CD14-positive monocyte (primary cell): ENCODE measurements around the gene IRF9. TPM values are rescaled to one million over a fixed set of nuclear protein-coding genes. Genes with fewer than 3 reads are reported as not detected.

Experiments
- DNase-seq, 3 donors: peaks; one replicate each; pipeline ENCODE4 v3.0.0-alpha.2; 2011 to 2022
- H2AFZ ChIP-seq: 2 replicates; pipeline ENCODE4 v1.6.0; 2012; ENCODE audit warnings: mild to moderate bottlenecking, low read depth, low read length, inconsistent platforms; ENCODE audit not compliant: insufficient read depth, poor library complexity, severe bottlenecking
- H3K27ac ChIP-seq, 2 donors: 1 replicate in 1 of 2; 2 replicates in 1 of 2; pipeline ENCODE4 v1.5.1; 2012 to 2013; ENCODE audit warnings: low read length in 2 of 2, control low read depth in 1 of 2, inconsistent platforms in 1 of 2, low read depth in 1 of 2, mild to moderate bottlenecking in 1 of 2
- H3K27me3 ChIP-seq, 2 donors: one replicate each; pipeline versions ENCODE4 v1.6.0 to v1.6.1; 2011 to 2013; ENCODE audit warnings: low read length in 2 of 2; ENCODE audit not compliant: control insufficient read depth in 2 of 2, insufficient read depth in 2 of 2
- H3K36me3 ChIP-seq, 2 donors: replicated peaks in 1 of 2; 1 replicate in 1 of 2; 2 replicates in 1 of 2; pipeline versions ENCODE4 v1.5.1 to v1.6.1; 2012 to 2013; ENCODE audit warnings: low read length in 2 of 2, control low read depth in 1 of 2, inconsistent platforms in 1 of 2, mild to moderate bottlenecking in 1 of 2; ENCODE audit not compliant: insufficient read depth in 2 of 2, control insufficient read depth in 1 of 2
- H3K4me1 ChIP-seq, 2 donors: 1 replicate in 1 of 2; 2 replicates in 1 of 2; pipeline versions ENCODE4 v1.5.1 to v1.6.1; 2012 to 2013; ENCODE audit warnings: low read length in 2 of 2, control low read depth in 1 of 2, inconsistent platforms in 1 of 2, mild to moderate bottlenecking in 1 of 2, moderate library complexity in 1 of 2; ENCODE audit not compliant: insufficient read depth in 2 of 2, control insufficient read depth in 1 of 2
- H3K4me2 ChIP-seq: replicated peaks from 2 replicates; pipeline ENCODE3; 2012; ENCODE audit warnings: low read length, moderate library complexity, mild to moderate bottlenecking; ENCODE audit not compliant: poor library complexity, severe bottlenecking; ENCODE audit errors: extremely low read depth
- H3K4me3 ChIP-seq, 3 experiments: fragments of 200-600 bp in 1 of 3; sonication (generic) in 1 of 3; replicated peaks in 1 of 3; 1 replicate in 2 of 3; 2 replicates in 1 of 3; pipeline ENCODE4 v1.5.1; 2011 to 2013; ENCODE audit warnings: low read length in 3 of 3, mild to moderate bottlenecking in 3 of 3, control low read depth in 2 of 3, low read depth in 2 of 3, inconsistent platforms in 1 of 3, moderate library complexity in 1 of 3
- H3K79me2 ChIP-seq: 2 replicates; pipeline ENCODE4 v1.6.0; 2012; ENCODE audit warnings: mild to moderate bottlenecking, control low read depth, inconsistent platforms, low read length, moderate library complexity; ENCODE audit not compliant: insufficient read depth
- H3K9ac ChIP-seq: 2 replicates; pipeline ENCODE4 v1.6.0; 2017; ENCODE audit warnings: low read length, mild to moderate bottlenecking; ENCODE audit not compliant: insufficient read depth, poor library complexity, severe bottlenecking
- H3K9me3 ChIP-seq, 2 donors: replicated peaks in 1 of 2; 1 replicate in 1 of 2; 2 replicates in 1 of 2; pipeline versions ENCODE4 v1.5.1 to v1.6.1; 2012 to 2013; ENCODE audit warnings: low read length in 2 of 2, control low read depth in 1 of 2; ENCODE audit not compliant: control insufficient read depth in 1 of 2, insufficient read depth in 1 of 2
- H4K20me1 ChIP-seq: 2 replicates; pipeline ENCODE4 v1.6.0; 2012; ENCODE audit warnings: mild to moderate bottlenecking, low read length, control low read depth, moderate library complexity; ENCODE audit not compliant: insufficient read depth
- H3K27ac Mint-ChIP-seq, 7 donors: one replicate each; pipeline ENCODE4 v1.8.0; 2020; ENCODE audit warnings: mild to moderate bottlenecking in 7 of 7, mixed read lengths in 7 of 7, moderate library complexity in 6 of 7, inconsistent platforms in 2 of 7
- H3K27me3 Mint-ChIP-seq, 3 donors: one replicate each; pipeline ENCODE4 v1.8.0; 2021 to 2022; ENCODE audit warnings: low read depth in 3 of 3, mild to moderate bottlenecking in 3 of 3, mixed read lengths in 3 of 3, moderate library complexity in 3 of 3, inconsistent platforms in 1 of 3
- H3K36me3 Mint-ChIP-seq, 2 donors: one replicate each; pipeline ENCODE4 v1.8.0; 2020; ENCODE audit warnings: mixed read lengths in 2 of 2, inconsistent platforms in 1 of 2, mild to moderate bottlenecking in 1 of 2
- H3K4me1 Mint-ChIP-seq: one replicate; pipeline ENCODE4 v1.8.0; 2020; ENCODE audit warnings: mild to moderate bottlenecking, mixed read lengths
- H3K4me3 Mint-ChIP-seq, 2 donors: one replicate each; pipeline ENCODE4 v1.8.0; 2020; ENCODE audit warnings: mild to moderate bottlenecking in 2 of 2, mixed read lengths in 2 of 2, moderate library complexity in 1 of 2
- H3K9me3 Mint-ChIP-seq, 7 donors: one replicate each; pipeline ENCODE4 v1.8.0; 2020 to 2022; ENCODE audit warnings: mixed read lengths in 7 of 7, mild to moderate bottlenecking in 6 of 7, moderate library complexity in 6 of 7, inconsistent platforms in 2 of 7
- CTCF ChIP-seq: fragments of 200-600 bp; IDR thresholded peaks from one replicate; pipeline ENCODE4 v1.8.0; 2022; ENCODE audit warnings: antibody characterized with exemption, mild to moderate bottlenecking
- WGBS: methylation state at CpG from one replicate; pipeline ENCODE4 v1.1.5; 2013; ENCODE audit warnings: missing lambda C conversion rate; ENCODE audit not compliant: insufficient coverage; 5-methylcytosine and 5-hydroxymethylcytosine counted together
- intact Hi-C, 2 donors: fragments of 100-400 bp; cut with micrococcal nuclease; formaldehyde crosslinking; loops; one replicate each; pipeline versions ENCODE4 v1.15.0 to v1.15.1; 2023
- polyA plus RNA-seq, 3 donors: library from polyadenylated mRNA; depleted of rRNA in 1 of 3; unstranded in 2 of 3; stranded (reverse) in 1 of 3; fragments of 300-500 nt in 2 of 3; fragments of >200 nt in 1 of 3; fragmentation: Illumina TruSeq in 2 of 3; gene quantifications; 1 replicate in 2 of 3; 2 replicates in 1 of 3; pipeline ENCODE4 v1.2.3, GENCODE V29; 2012 to 2021

IRF9 gene
- polyA plus RNA-seq, 3 donors = 44.7 to 208 (median 56.0) TPM

- H3K36me3 ChIP-seq = peaks cover 54 to 65% of the 10 kb centered on the region in 2 donors
Observed at GRCh38 chr14:24147761-24148428, 13.2 kb upstream of the IRF9 start.

More at GRCh38 chr14:24147761-24148428, 13.2 kb upstream of the IRF9 start:
- Mint-ChIP-seq H3K4me1 (peaks cover 38% of the 10 kb centered on the region), H3K4me3 (peak overlapping the region; percentile 96 to 98), H3K9me3 (no peaks in the 10 kb centered on the region), H3K27me3 (peaks cover 0 to 2% (median 0%) of the 10 kb centered on the region in 3 donors), H3K27ac (peak overlapping the region; percentile 74 to 95 (median 87)), H3K36me3 (peaks cover 65% of the 10 kb centered on the region in 2 donors)
- peak overlapping the region; percentile 93 for H2AFZ ChIP-seq
- peak overlapping the region; percentile 93 for H3K9ac ChIP-seq
- no peaks in the 10 kb centered on the region for H3K27me3 ChIP-seq
- peaks cover 26 to 36% of the 10 kb centered on the region in 2 donors for H3K4me1 ChIP-seq
- H3K4me2 ChIP-seq = peak overlapping the region; percentile 98
- H3K9me3 ChIP-seq = no peaks in the 10 kb centered on the region
- 8% methylated on average over 26 of the region's 29 CpGs for WGBS
- H3K79me2 ChIP-seq = peaks cover 76% of the 10 kb centered on the region
- H4K20me1 ChIP-seq = peaks cover 69% of the 10 kb centered on the region
- peak overlapping the region; percentile 84 to 100 (median 89) for H3K4me3 ChIP-seq
- H3K27ac ChIP-seq = peak overlapping the region; percentile 45 to 84
- no peak for DNase-seq
- TF ChIP-seq CTCF = no peak
- intact Hi-C loops = loop anchor here in 1 of 2 donors (1.0 to 2.0 kb wide), 2 partner anchors 13 to 34 kb away; partner anchors contain the start of genes DCAF11, IRF9 and NRL
